ENCODE results near the gene CCT7. TPM values are rescaled to one million over a fixed set of nuclear protein-coding genes. Genes with fewer than 3 reads are reported as not detected.

Gene CCT7
- total and polyA plus RNA-seq, 2 of the 8 experiments (the other 6 are each of a cell fraction or from before 2014, with no cell fraction given): 440 to 474 TPM

DNA sequence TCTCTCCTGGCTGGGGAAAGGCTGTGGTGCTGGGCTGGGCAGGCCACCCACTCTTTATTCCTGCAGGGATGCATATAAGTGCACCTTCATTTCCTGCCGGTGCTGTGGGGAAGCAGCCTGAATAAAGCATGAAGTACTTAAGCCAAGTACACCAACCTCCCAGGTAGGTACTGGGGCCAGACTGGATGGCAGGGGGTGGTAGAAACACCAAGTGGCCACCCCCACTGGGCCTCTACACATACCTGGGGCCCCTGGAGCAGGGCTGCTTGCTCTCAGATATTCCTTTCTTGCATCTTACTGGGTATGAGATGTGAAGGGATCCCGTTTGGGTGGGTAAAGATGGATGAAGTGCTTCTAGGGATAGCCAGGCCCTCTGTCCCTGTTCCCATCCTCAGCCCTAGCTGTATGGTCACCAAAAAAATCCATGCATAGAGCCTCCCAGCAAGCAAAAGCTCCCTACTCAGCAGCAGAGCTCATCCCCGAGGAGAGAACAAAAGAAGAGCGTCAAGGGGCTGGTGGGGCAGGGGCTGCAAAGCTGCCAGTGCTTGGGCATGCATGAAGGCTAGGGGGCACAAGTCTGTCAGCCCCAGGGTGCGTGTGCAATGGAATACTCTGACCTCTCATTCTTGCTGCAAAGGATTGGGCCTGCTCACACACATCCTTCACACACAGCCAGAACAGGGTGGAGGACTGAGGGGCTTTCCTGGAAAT is 22.0 kb downstream of the CCT7 start (continued):
- TF ChIP-seq CHD7 (IDR thresholded peaks at IDR 0.05; ENCODE audit: insufficient replicate concordance, low read length): no peak
- no peak for TF ChIP-seq POU5F1 (IDR thresholded peaks at IDR 0.05; ENCODE audit: low read depth, low read length)
- TF ChIP-seq BACH1 (IDR thresholded peaks at IDR 0.05; ENCODE audit: low read length): no peak
- no peak for TF ChIP-seq RAD21 (IDR thresholded peaks at IDR 0.05 in 1 of 2, conservative IDR thresholded peaks at IDR 0.05 in 1 of 2; ENCODE audit: low read depth in 2 of 2, low read length in 2 of 2)
- TF ChIP-seq EGR1 (IDR thresholded peaks at IDR 0.05; ENCODE audit: borderline replicate concordance, low read depth, low read length): no peak

All from H1 (cell line).